GM19025 (cell line): ENCODE data around the gene TMEM31.
A peak's percentile ranks its signal among the peaks of the same experiment; 100 is the strongest.

Source experiments
- ATAC-seq: cut with Tn5 transposase; IDR thresholded peaks from one replicate; pipeline ENCODE4 v1.9.1; 2021; ENCODE audit warnings: mild to moderate bottlenecking, low read depth, moderate library complexity; ENCODE audit not compliant: unreplicated experiment

The TMEM31 gene

GRCh38 chrX:103710609-103711008, at the start of gene TMEM31:
Gene TMEM31 (plus strand): TSS chrX:103710909. CDS start chrX:103712259, 1,350 bp downstream.
- ATAC-seq = no peak

- ATAC-seq = no peak
Measured at GRCh38 chrX:103663981-103664762, 46.5 kb upstream of the TMEM31 start.

- ATAC-seq = no peak
Measured at GRCh38 chrX:103666202-103667107, 44.3 kb upstream of the TMEM31 start.

GRCh38 chrX:103669745-103670144, 41.0 kb upstream of the TMEM31 start:
- no peak for ATAC-seq

GRCh38 chrX:103674531-103675454, 35.9 kb upstream of the TMEM31 start:
- no peak for ATAC-seq

- no peak for ATAC-seq
Measured at GRCh38 chrX:103678199-103678993, 32.3 kb upstream of the TMEM31 start.

GRCh38 chrX:103681443-103681842, 29.3 kb upstream of the TMEM31 start:
- ATAC-seq = no peak

- no peak for ATAC-seq
Measured at GRCh38 chrX:103685396-103685795, 25.3 kb upstream of the TMEM31 start.

- peak; percentile 88 for ATAC-seq
Measured at GRCh38 chrX:103686199-103687072, 24.3 kb upstream of the TMEM31 start, which contains the start of gene MORF4L2. Gene MORF4L2 (minus strand): TSS chrX:103686699. CDS start chrX:103677027, 9,672 bp downstream.

- ATAC-seq = peak; percentile 47
Measured at GRCh38 chrX:103687073-103687695, 23.5 kb upstream of the TMEM31 start.

- no peak for ATAC-seq
Measured at GRCh38 chrX:103687696-103688201, 23.0 kb upstream of the TMEM31 start.

GRCh38 chrX:103688946-103689345, 21.8 kb upstream of the TMEM31 start:
- ATAC-seq = no peak

GRCh38 chrX:103691059-103691458, 19.6 kb upstream of the TMEM31 start:
- ATAC-seq = no peak

GRCh38 chrX:103697687-103698086, 13.0 kb upstream of the TMEM31 start:
- no peak for ATAC-seq

- no peak for ATAC-seq
Measured at GRCh38 chrX:103699243-103699642, 11.5 kb upstream of the TMEM31 start.

GRCh38 chrX:103704863-103705262, 5.8 kb upstream of the TMEM31 start:
- no peak for ATAC-seq

GRCh38 chrX:103716962-103717361, 6.3 kb downstream of the TMEM31 start:
- ATAC-seq = no peak

GRCh38 chrX:103718120-103718519, 7.4 kb downstream of the TMEM31 start:
- ATAC-seq = no peak
